NT2/D1 (cell line): Measurements from ENCODE around the gene RNF121.

Source experiments
- SUZ12 ChIP-seq: IDR thresholded peaks from 2 replicates; pipeline ENCODE4 v1.6.1; 2011; ENCODE audit not compliant: insufficient read length, insufficient read depth; ENCODE audit errors: extremely low read depth
- YY1 ChIP-seq: IDR thresholded peaks from 2 replicates; pipeline ENCODE4 v1.6.1; 2011; ENCODE audit not compliant: insufficient read length, insufficient read depth
- ZNF274 ChIP-seq: IDR thresholded peaks from 2 replicates; pipeline ENCODE4 v1.6.1; 2011; ENCODE audit warnings: mild to moderate bottlenecking, low read depth, low read length

DNA sequence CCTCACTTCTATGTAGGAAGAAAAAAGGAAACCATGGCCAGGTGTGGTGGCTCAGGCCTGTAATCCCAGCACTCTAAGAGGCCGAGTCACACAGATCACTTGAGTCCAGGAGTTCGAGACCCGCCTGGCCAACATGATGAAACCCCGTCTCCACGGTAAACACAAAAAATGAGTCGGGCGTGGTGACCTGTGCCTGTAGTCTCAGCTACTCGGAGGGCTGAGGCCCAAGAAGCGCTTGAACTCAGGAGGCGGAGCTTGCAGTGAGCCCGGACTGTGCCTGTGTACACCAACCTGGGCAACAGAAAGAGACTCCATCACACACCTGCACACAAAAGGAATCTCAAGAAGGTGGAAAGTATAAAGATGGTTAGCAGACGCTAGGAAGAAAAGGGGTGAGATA is 32.9 kb upstream of the RNF121 start:
- TF ChIP-seq ZNF274 (no peak), SUZ12 (no peak), YY1 (no peak)
